NAMALWA (cell line): ENCODE measurements around the gene ADARB2.
"Not testable (repeated sequence)": the region's sequence is repeated elsewhere in the genome, so short reads cannot be mapped to it uniquely, and the experiment has no call there.

Experiments
- DNase-seq: peaks from one replicate; pipeline ENCODE4 v3.0.0-alpha.2; 2015; ENCODE audit warnings: low spot score

Gene ADARB2

DNA sequence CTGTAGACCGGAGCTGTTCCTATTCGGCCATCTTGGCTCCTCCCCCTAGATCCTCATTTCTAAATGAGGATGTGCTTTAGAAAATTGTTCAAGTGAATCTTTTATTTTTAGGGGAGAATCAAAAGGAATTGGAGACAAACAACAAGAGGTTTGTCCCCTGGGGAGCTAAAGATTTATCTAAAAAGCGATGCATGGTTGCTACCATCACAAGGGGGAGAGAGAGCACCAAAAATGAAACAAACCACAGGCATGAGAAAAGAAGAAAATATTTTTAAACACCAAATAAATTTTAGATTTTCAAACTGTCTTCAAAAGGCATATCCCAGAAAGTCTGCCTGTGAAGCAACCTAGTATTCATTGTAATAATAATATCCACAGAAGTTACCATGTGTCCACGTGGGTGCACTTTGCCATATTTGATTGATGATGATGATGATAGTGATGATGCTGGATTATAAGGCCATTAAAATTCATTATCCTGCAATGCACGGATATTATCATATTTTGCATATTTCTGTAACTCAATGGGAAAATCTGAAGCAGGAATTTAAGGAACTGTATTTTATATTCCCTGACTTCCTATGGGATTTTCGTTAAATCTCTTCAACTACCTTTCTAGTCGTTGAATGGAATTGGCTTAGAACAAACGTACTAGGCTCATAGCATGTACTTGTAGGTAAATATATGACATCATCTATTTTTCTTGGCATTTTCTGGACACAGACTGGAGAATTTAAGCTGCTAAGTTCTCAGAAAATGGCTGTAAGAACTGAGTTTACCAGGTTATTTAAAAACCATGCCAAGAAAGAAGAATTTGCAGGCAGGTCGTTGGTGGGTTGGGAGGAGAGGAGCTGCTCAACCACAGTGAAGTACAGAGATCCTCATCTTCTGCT lies 509.6 kb downstream of the ADARB2 start:
- no peak for DNase-seq

- not testable (repeated sequence) for DNase-seq
Measured at GRCh38 chr10:1226907-1227306, 510.4 kb downstream of the ADARB2 start.

DNA sequence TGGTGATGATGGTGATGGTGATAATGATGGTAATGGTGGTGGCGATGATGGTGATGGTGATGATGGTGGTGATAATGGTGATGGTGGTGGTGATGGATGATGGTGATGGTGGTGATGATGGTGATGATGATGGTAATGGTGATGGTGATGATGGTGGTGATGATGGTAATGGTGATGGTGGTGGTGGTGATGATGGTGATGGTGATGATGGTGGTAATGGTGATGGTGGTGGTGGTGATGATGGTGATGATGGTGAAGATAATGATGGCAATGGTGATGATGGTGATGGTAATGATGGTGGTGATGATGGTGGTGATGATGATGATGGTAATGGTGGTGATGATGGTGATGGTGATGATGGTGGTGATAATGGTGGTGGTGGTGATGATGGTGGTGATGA lies 517.5 kb downstream of the ADARB2 start:
- not testable (repeated sequence) for DNase-seq

- DNase-seq, result no peak
Measured at GRCh38 chr10:1217661-1218060, 519.7 kb downstream of the ADARB2 start.

DNA sequence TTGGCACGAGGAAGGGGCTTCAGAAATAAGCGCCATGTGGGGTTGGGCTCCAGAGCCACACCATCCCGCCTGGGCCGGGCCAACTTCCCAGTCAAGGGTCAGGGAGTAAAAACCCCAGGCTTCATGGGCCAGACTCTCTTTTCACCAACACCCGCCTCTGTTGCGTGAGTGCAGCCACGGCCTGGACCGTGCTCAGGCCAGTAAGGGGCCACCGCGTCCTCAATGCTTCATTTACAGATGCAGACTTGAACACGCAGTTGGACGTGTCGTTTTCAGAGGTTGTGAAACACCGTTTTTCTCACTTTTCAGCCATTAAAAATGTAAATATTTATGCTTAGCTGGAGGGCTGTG lies 520.1 kb downstream of the ADARB2 start:
- DNase-seq, result no peak

DNA sequence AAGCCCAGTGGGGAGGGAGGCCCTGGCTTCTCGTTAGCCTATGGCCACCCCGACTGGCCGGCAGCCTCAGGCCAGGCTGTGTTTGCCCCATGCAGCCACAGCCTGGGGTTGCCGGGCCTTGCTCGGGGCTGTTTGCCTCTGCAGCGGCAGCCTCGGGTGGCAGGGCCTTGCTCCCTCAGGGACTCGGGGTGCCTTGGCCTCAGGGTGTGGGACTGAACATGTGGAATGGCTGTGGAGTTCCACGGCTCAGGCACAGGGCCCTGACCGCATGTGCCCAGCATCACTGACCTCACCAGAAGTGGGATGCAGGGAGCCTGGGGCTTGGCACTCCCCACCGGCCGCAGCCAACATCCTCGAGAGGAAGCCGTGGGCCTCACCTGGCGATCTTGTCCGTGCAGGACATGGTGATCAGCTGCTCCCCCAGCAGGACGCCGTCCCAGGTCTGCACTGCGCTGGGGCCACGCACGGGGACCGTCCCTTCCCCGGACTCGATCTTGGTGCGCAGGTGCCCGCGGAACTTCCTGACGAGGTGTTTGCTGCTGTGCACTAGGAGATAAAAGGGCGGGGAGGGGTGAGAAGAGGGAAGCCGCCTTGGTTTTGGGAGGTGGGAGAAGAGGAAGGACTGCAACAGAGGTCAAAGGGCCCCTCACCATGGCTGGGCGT lies 520.6 kb downstream of the ADARB2 start:
- DNase-seq, result no peak

DNA sequence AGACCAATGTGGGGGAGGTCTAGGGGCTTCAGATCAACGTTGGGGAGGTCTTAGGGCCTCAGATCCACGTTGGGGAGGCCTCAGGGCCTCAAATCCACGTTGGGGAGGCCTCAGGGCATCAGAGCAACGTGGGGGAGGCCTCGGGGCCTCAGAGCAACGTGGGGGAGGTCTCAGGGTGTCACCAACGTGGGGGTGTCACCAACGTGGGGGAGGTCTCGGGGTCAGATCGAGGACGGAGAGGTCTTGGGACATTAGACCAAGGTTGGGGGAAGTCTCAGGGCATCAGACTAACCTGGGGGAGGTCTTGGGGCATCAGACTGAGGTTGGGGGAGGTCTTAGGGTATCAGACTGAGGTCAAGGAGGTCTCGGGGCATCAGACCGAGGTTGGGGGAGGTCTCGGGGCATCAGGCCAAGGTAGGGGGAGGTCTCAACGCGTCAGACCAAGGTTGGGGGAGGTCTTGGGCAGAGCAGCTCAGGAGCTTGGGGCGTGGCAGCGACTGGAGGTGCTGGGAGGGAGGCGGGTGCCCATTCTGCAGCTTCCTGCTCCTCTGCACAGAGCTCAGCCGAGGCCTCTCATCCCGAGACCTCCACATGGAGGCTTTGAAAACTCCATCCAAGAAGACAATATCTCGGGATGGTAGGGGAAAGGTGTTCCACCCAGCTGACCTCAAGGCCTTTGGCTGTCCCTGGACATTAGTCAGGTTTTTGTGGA lies 521.3 kb downstream of the ADARB2 start:
- no peak for DNase-seq

- DNase-seq, result no peak
Measured at GRCh38 chr10:1214882-1215540, 522.3 kb downstream of the ADARB2 start.

DNA sequence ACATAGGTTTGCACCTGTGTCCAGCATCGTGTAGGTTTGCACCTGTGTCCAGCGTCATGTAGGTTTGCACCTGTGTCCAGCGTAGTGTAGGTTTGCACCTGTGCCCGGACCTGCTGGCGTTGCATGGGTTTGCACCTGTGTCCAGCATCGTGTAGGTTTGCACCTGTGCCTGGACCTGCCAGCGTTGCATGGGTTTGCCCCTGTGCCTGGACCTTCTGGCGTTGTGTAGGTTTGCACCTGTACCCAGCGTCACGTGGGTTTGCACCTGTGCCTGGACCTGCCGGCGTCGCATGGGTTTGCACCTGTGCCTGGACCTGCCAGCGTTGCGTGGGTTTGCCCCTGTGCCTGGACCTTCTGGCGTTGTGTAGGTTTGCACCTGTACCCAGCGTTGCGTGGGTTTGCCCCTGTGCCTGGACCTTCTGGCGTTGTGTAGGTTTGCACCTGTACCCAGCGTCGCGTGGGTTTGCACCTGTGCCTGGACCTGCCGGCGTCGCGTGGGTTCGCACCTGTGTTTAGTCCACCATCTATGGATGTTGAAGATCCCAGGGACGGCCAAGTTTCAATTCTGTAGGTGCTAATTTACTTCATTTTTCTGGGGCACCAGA lies 523.2 kb downstream of the ADARB2 start:
- no peak for DNase-seq

DNA sequence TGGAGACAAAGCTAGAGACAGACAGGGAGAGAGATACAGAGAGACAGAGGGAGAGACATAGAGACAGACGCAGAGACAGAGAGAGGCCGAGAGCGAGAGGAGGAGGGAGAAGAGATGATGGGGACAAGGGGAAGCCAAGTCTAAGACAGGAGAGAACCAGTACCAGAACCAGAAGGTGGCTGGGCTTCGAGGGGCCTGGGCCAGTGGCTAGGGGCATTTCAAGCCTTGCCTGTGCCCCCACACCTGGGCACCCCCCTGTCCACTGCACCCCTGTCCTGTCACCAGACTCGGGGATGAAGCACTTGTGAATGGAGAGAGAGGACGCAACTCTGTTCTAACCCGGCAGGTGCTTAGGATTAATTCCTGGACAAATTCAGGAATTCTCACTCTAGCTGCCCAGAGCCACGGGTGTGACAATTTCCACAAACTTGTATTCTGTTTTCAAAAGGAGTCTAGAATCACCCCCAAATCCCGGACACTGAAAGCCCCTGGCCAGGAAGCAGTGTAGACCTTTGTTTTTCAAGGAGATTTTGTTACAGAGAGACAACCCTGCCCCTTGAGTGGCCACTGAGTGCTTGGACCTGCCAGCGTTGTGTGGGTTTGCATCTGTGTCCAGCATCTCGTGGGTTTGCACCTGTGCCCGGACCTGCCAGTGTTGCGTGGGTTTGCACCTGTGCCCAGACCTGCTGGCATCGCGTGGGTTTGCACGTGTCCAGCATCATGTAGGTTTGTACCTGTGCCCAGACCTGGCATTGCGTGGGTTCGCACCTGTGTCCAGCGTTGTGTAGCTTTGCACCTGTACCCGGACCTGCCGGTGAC lies 523.9 kb downstream of the ADARB2 start:
- no peak for DNase-seq

GRCh38 chr10:1212571-1213141 lies 524.7 kb downstream of the ADARB2 start:
- DNase-seq, result no peak

DNA sequence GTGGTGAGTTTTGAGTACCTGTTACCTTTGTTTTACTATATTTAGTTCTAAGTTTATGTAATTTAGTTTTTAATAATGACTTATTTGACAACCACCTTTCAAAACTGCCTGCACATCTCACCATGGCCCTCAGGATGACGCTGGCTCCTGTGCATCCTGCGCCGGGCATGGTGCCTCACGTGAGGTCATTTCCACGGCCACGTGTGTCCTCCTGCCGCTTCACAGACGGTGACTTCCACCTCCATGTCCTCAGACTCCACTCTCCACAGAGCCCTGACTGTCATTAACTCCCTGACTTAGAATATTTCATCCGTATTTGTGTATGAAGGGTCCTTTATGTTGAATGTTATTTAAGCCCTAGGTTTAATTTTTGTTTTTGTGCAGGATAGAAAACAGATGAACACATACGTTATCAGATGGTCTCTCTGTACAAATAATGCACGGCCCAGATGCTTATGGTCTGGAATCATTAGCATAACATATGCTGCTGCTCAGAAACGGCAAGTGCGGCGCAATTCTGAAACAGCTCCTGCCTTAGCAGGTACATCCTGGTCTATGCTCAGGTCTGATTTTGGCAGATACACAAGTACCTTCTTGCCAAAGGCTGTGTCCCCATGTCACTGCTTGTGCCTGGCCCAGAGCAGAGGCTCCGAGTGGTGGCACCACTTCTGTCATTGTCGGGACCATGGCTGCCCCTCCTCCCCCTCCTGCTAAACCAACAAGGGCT lies 525.3 kb downstream of the ADARB2 start:
- no peak for DNase-seq

- DNase-seq, result no peak
Measured at GRCh38 chr10:1210667-1211066, 526.7 kb downstream of the ADARB2 start.

DNA sequence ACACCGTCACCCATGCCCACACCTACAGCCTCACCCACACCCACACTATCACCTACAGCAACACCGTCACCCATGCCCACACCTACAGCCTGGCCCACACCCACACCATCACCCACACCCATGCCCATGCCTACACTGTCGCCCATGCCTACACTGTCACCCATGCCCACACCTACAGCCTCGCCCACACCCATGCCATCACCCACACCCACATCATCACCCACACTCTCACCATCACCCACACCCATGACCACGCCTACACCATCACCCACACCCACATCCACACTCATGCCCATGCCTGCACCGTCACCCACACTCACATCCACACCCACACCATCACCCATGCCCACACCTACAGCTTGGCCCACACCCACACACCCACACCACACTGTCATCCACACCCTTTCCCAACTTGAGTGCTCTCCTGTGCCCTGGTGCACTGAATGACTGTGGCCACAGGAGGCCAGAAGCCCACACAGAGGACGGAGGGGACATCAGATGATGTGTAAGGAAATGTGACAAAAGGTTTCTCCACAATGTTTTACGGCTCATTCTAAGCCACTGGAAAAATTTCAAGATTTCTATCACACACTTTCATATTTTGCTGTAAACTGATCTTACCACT lies 527.9 kb downstream of the ADARB2 start:
- no peak for DNase-seq

DNA sequence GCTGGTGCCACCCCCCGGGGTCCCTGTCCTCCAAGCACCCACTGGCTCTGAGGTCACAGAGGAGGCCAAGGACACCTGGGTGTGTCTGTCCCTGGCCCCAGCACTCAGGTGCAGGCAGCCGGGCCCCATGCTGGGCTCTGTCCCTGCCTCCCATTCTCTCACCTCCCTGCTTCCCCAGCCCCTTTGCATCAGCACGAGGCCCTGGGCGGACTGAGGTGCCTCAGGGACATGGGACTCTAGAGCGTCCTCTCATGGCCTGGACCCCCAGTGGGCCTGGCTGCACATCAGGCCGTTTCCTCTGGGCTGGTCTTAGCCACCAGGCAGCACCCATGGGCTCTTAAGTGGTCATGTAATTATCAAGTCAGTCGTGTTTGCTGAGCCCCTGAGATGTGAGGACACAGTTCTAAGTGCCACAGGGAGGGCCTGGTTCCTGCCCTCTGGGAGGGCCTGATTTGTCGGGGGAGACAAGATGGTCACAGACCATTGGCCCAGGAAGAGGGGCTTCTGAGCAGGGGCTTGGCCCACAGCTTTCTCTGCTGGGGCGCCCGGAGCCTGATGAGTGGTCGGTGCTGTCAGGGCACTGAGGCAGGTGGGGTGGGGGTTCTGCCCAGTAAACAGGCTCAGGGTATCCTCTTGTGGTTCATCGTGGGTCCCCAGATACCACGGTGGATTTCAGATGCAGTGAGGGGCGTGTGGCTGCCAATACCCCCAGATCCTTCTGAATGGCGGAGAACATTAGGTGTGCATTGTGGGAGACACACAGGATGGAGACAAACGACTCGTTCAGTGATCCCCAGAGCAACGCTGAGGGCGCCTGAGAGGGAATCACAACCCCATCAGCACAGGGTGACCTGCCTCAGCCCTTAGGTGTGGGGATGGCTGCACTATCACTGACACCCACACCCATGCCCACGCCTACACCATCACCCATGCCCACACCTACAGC lies 528.7 kb downstream of the ADARB2 start:
- DNase-seq, result no peak

- no peak for DNase-seq
Measured at GRCh38 chr10:1206601-1207000, 530.7 kb downstream of the ADARB2 start.

DNA sequence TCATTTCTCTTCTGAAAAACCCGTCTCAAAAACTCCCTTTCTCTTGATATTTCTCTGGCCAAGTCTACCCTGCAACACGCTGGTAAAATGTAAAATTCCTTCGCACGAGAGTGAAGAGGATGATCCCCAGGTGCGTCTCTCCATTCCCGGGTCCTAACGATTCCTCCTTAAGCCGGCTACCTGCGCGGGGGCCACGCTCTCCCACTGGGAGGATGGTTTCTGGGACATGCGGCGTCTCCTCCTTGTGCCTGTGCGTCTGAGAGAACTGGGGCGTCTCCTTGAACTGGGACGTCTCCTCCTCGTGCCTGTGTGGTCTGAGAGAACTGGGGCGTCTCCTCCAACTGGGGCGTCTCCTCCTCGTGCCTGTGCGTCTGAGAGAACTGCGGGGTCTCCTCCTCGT lies 531.2 kb downstream of the ADARB2 start:
- DNase-seq, result no peak

DNA sequence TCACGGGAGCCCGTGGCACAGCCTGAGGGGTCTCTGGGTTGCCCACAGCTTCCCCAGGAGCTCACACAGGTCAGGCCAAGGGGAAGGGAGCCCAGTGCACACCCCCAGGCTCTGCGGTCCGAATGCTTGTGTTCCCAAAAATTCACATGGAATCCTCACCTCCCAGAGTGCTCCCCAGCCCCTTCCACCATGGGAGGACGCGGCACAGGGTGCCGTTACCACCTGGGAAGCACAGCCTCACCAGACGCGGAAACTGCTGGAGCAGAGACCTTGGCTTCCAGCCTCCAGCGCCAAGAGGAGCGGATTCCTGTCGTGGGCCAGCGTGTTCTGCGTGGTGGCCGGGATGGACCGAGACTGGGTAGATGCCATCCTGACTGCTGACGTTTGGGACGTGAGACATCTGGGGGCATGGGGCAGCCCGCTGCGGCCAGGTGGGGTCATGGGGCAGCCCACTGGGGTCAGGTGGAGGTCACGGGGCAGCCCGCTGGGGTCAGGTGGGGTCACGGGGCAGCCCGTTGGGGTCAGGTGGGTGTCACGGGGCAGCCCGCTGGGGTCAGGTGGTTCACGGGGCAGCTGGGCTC lies 531.8 kb downstream of the ADARB2 start:
- DNase-seq, result no peak
